Umbilical cord (tissue), 2 donors: ENCODE measurements around the gene TCF4. TPM values are rescaled to one million over a fixed set of nuclear protein-coding genes. Genes with fewer than 3 reads are reported as not detected.

Experiments used
- DNase-seq: peaks from one replicate; pipeline ENCODE4 v3.0.0-alpha.2; 2015; ENCODE audit warnings: low spot score
- total RNA-seq: library from RNA; depleted of rRNA; stranded (reverse); fragments of >200 nt; gene quantifications from one replicate; pipeline ENCODE4 v1.2.3, GENCODE V29; 2014; ENCODE audit warnings: low replicate concordance; ENCODE audit not compliant: insufficient read depth

TCF4 gene
- total RNA-seq, 1 donor from 2014 or later: 136 TPM

DNA sequence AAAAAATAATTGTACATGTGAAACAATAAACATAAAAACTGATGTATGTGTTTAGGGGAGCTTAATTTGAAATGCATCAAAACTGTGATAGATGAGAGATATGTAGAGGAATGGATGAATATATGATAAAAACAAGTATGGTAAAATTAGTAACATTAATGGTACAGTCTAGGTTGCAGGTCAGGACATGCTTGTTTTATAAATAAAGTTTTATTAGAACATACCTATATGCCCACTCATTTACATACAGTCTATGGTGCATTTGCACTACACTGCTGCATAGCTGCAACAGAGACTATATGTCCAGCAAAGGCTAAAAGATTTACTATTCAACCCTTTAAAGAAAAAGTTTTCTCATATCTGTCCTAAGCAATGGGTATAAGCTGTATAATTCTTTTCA is 392.1 kb downstream of the TCF4 start:
- DNase-seq: no peak

DNA sequence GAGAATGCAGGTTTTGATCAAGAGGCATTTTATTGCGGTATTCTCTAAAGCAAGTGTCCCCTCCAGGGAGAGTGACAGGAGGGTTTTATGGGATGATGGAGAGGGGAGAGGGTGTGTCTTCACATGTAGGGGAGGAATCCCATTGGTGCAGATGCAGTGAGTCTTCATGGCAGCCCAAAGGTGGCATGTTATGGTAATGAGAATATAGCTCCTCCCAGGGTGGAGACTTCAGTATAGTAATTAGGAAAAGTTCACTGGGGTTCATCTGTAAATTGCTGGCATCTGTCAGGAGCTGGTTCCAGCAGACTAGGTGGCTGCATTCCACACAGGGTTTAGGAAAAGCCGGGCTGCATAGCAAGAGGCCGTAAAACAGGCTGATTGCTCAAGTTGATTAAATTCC is 398.0 kb downstream of the TCF4 start:
- DNase-seq: peak; percentile 26

DNA sequence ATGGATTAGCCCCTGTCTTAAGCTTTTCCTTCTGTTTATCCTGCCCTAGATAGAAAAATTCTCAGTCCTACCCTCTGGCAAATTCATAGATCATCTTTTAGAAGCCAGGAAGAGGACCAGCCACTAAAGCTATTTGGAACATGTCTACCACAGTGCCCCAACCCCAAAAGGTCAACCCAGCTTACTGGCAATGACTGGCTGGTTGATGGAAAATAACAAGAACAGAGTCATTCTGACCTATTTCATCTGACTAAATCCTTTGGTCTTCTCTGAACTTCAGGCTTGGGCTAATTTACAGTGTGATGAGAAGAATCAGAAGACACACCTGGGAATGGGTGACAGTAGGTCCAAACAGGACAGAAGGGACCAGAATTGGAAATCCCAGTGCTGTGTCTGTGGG is 401.4 kb downstream of the TCF4 start:
- DNase-seq: no peak

DNA sequence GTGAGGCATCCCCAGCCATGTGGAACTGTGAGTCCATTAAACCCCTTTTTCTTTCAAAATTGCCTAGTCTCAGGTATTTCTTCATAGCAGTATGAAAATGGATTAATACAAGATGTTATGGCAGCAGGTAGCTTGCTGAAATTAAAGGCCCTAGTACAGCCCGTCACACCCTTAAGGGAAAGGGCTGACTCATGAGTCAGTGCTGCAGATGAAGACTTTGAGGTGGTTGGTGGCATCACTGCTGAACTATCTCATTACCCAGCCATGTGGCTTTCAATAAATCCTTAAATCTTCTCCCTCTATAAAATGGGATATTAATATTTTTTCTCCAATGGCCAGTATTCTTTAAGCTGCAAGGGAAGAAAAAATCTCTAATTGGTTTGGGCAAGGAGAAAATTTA is 402.6 kb downstream of the TCF4 start:
- DNase-seq: no peak

DNA sequence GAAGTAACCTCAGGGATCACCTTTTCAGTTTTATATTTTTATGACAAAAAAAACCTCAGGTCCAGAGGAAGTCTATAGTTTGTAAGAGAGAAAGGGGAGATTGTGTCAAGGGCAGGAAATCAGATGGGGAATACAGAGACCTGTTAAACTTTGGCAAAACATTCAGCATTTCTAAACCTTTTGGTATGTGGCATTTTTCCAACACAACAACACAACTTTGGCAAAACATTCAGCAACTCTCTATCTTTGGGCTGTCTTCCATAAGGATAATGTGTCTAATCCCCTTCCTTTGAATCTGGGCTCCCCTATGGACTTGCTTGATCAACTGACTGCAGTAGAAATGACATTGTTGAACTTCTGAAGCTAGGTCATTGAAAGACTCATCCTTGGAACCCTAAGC is 408.2 kb downstream of the TCF4 start:
- DNase-seq: peak; percentile 19

DNA sequence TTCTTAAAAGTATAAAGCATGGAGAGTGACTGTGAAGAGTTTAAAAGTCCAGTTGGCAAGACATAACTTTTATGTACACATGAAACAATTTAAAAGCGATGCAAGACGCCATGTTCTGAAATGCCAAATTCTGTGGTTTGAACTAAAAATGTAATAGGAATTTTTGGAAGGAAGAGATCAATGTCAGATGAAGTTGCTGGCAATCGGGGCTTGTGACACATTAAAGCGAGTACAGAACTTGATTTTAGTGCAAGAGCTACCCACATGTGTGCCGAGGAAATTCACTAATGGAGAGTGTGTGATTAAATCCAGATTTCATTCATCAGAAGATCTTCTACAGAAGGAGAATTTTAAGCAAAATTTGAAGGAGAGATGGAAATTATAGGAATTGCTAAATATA is 408.6 kb downstream of the TCF4 start:
- DNase-seq: no peak

DNA sequence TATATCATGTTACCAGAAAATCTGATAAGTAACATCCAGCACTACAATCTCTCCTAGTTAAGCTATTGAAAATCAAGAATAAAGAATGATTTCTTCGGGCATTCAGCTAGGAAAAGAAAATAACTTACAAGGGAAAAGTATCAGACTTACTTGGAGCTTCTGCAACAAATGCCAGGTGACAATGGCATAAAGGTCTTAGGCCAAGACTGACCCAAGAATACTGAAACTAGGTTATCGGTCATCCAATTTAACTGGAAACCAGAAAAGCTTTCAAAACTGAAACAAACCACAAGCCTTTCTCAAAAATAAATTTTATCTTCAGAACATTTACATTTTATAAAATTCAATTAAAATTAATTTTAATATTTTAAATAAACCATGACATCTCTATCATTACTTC is 414.7 kb downstream of the TCF4 start:
- DNase-seq: no peak
